ENCODE data around the gene LSMEM2.

Gene LSMEM2

DNA sequence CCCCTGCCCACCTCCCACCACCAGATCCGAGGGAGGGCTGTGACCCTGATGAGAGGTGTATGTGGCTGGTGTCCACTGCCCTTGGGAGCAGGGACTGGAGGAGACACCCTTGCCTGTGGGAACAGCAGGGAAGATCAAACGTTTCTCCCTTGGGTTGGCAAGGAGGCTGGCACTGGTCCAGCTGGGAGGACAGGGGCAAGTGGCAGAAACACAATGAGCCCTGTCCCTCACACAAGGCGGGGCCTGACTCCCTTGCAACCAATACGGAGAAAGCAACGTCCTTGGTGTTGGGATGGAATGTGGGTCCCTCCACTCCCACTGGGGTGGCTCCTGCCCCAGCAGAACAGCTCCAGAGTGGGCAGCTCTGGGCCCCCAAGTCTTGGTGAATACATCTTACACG lies 38.4 kb downstream of the LSMEM2 start:
- Histone ChIP-seq H3K18ac (ENCODE audit: low read length) (no peak overlapping the region), H3K4me3 (ENCODE audit: low read depth, low read length) (no peak overlapping the region), H2BK120ac (ENCODE audit: insufficient read depth, low read length, poor library complexity) (no peak overlapping the region), H3K27me3 (ENCODE audit: insufficient read depth, low read length) (no peaks in the 10 kb centered on the region), H3K9me3 (ENCODE audit: insufficient read depth, low read depth, low read length) (peaks cover 2% of the 10 kb centered on the region), H3K36me3 (ENCODE audit: control insufficient read depth in 1 of 2, insufficient read depth in 2 of 2, low read length in 2 of 2) (peaks cover 29% of the 10 kb centered on the region in 2 experiments), H2BK5ac (ENCODE audit: low read depth, low read length, poor library complexity) (no peak overlapping the region), H3K79me1 (ENCODE audit: low read length) (peaks cover 14% of the 10 kb centered on the region), H3K4me2 (ENCODE audit: low read length) (peak overlapping the region; percentile 40), H4K8ac (ENCODE audit: low read depth, low read length) (no peak overlapping the region), H3K23ac (ENCODE audit: low read length) (no peak overlapping the region), H3K4me1 (ENCODE audit: control insufficient read depth in 1 of 2, insufficient read depth in 2 of 2, low read length in 2 of 2) (peaks cover 32% of the 10 kb centered on the region in 2 experiments), H3K4ac (ENCODE audit: low read depth, low read length) (no peak overlapping the region), H3K9ac (ENCODE audit: low read length) (no peak overlapping the region), H2AK5ac (ENCODE audit: low read length) (no peak overlapping the region), H2BK12ac (ENCODE audit: low read length) (peak overlapping the region; percentile 0), H3K27ac (ENCODE audit: low read depth, low read length) (peak overlapping the region; percentile 62), H4K12ac (ENCODE audit: low read depth, low read length) (no peak overlapping the region), H3K14ac (ENCODE audit: low read length) (no peak overlapping the region), H3K79me2 (ENCODE audit: control insufficient read depth, insufficient read depth, low read length, poor library complexity) (peaks cover 14% of the 10 kb centered on the region), H2AFZ (ENCODE audit: insufficient read depth, low read length, poor library complexity) (no peak overlapping the region), H4K91ac (ENCODE audit: low read depth, low read length) (no peak overlapping the region)
- DNase-seq: no peak
- no CpG with 5 or more reads among the region's 6 CpGs for WGBS (ENCODE audit: extremely low coverage, insufficient coverage, insufficient read length)

- no peak overlapping the region for H2BK12ac ChIP-seq (ENCODE audit: low read length)
- H3K9me3 ChIP-seq (ENCODE audit: insufficient read depth, low read depth, low read length): peaks cover 2% of the 10 kb centered on the region
- H3K14ac ChIP-seq (ENCODE audit: low read length): no peak overlapping the region
- H3K27me3 ChIP-seq (ENCODE audit: insufficient read depth, low read length): no peaks in the 10 kb centered on the region
- peaks cover 16% of the 10 kb centered on the region for H3K79me1 ChIP-seq (ENCODE audit: low read length)
- no CpG with 5 or more reads among the region's 11 CpGs for WGBS (ENCODE audit: extremely low coverage, insufficient coverage, insufficient read length)
- H2AK5ac ChIP-seq (ENCODE audit: low read length): no peak overlapping the region
- no peak overlapping the region for H3K23ac ChIP-seq (ENCODE audit: low read length)
- no peak overlapping the region for H4K12ac ChIP-seq (ENCODE audit: low read depth, low read length)
- no peak overlapping the region for H4K8ac ChIP-seq (ENCODE audit: low read depth, low read length)
- peaks cover 15% of the 10 kb centered on the region for H3K79me2 ChIP-seq (ENCODE audit: control insufficient read depth, insufficient read depth, low read length, poor library complexity)
- no peak overlapping the region for H3K4me2 ChIP-seq (ENCODE audit: low read length)
- H3K9ac ChIP-seq (ENCODE audit: low read length): no peak overlapping the region
- no peak overlapping the region for H2BK120ac ChIP-seq (ENCODE audit: insufficient read depth, low read length, poor library complexity)
- peaks cover 40% of the 10 kb centered on the region in 2 experiments for H3K4me1 ChIP-seq (ENCODE audit: control insufficient read depth in 1 of 2, insufficient read depth in 2 of 2, low read length in 2 of 2)
- DNase-seq: no peak
- H3K18ac ChIP-seq (ENCODE audit: low read length): no peak overlapping the region
- peak overlapping the region; percentile 6 for H3K27ac ChIP-seq (ENCODE audit: low read depth, low read length)
- no peak overlapping the region for H3K4me3 ChIP-seq (ENCODE audit: low read depth, low read length)
- H4K91ac ChIP-seq (ENCODE audit: low read depth, low read length): no peak overlapping the region
- H2AFZ ChIP-seq (ENCODE audit: insufficient read depth, low read length, poor library complexity): no peak overlapping the region
- no peak overlapping the region for H2BK5ac ChIP-seq (ENCODE audit: low read depth, low read length, poor library complexity)
- peaks cover 29% of the 10 kb centered on the region in 2 experiments for H3K36me3 ChIP-seq (ENCODE audit: control insufficient read depth in 1 of 2, insufficient read depth in 2 of 2, low read length in 2 of 2)
- no peak overlapping the region for H3K4ac ChIP-seq (ENCODE audit: low read depth, low read length)
Measured at GRCh38 chr3:50318163-50318562, 39.3 kb downstream of the LSMEM2 start.

DNA sequence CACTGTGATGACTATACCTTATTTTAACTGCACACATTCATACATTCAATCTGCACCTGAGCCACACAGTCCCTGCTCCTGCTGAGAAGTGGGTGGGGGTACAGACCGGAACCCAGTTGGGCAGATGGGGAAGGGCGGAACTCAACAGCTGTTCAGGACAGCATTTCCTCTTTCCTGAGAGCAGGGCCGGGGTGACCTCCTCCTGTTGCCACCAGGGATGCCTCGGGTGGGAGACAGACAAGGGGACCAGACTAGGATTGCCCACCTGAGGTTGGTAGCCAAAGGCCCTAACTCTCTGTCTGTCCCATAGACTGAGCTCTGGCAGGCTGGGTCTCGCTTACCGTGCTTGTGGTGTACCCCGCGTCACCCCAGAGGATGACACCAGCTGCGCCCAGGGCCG lies 39.7 kb downstream of the LSMEM2 start:
- Histone ChIP-seq H3K79me1 (ENCODE audit: low read length) (peaks cover 16% of the 10 kb centered on the region), H3K27me3 (ENCODE audit: insufficient read depth, low read length) (no peaks in the 10 kb centered on the region), H2BK120ac (ENCODE audit: insufficient read depth, low read length, poor library complexity) (no peak overlapping the region), H3K18ac (ENCODE audit: low read length) (no peak overlapping the region), H3K14ac (ENCODE audit: low read length) (no peak overlapping the region), H2AK5ac (ENCODE audit: low read length) (no peak overlapping the region), H3K9me3 (ENCODE audit: insufficient read depth, low read depth, low read length) (peaks cover 2% of the 10 kb centered on the region), H3K4me1 (ENCODE audit: control insufficient read depth in 1 of 2, insufficient read depth in 2 of 2, low read length in 2 of 2) (peaks cover 40 to 42% of the 10 kb centered on the region in 2 experiments), H4K12ac (ENCODE audit: low read depth, low read length) (no peak overlapping the region), H3K27ac (ENCODE audit: low read depth, low read length) (no peak overlapping the region), H4K8ac (ENCODE audit: low read depth, low read length) (no peak overlapping the region), H3K79me2 (ENCODE audit: control insufficient read depth, insufficient read depth, low read length, poor library complexity) (peaks cover 15% of the 10 kb centered on the region), H2BK5ac (ENCODE audit: low read depth, low read length, poor library complexity) (no peak overlapping the region), H3K4ac (ENCODE audit: low read depth, low read length) (no peak overlapping the region), H3K9ac (ENCODE audit: low read length) (no peak overlapping the region), H2BK12ac (ENCODE audit: low read length) (no peak overlapping the region), H3K36me3 (ENCODE audit: control insufficient read depth in 1 of 2, insufficient read depth in 2 of 2, low read length in 2 of 2) (peaks cover 29% of the 10 kb centered on the region in 2 experiments), H3K4me3 (ENCODE audit: low read depth, low read length) (no peak overlapping the region), H2AFZ (ENCODE audit: insufficient read depth, low read length, poor library complexity) (no peak overlapping the region), H4K91ac (ENCODE audit: low read depth, low read length) (no peak overlapping the region), H3K23ac (ENCODE audit: low read length) (no peak overlapping the region), H3K4me2 (ENCODE audit: low read length) (no peak overlapping the region)
- no peak for DNase-seq
- no CpG with 5 or more reads among the region's 10 CpGs for WGBS (ENCODE audit: extremely low coverage, insufficient coverage, insufficient read length)

GRCh38 chr3:50319181-50319893 lies 40.5 kb downstream of the LSMEM2 start:
- Histone ChIP-seq H3K36me3 (ENCODE audit: control insufficient read depth in 1 of 2, insufficient read depth in 2 of 2, low read length in 2 of 2) (peaks cover 32% of the 10 kb centered on the region in 2 experiments), H3K79me1 (ENCODE audit: low read length) (peaks cover 16% of the 10 kb centered on the region), H3K9me3 (ENCODE audit: insufficient read depth, low read depth, low read length) (peaks cover 2% of the 10 kb centered on the region), H3K4ac (ENCODE audit: low read depth, low read length) (no peak overlapping the region), H3K14ac (ENCODE audit: low read length) (no peak overlapping the region), H2BK120ac (ENCODE audit: insufficient read depth, low read length, poor library complexity) (no peak overlapping the region), H2BK5ac (ENCODE audit: low read depth, low read length, poor library complexity) (no peak overlapping the region), H4K8ac (ENCODE audit: low read depth, low read length) (no peak overlapping the region), H3K27ac (ENCODE audit: low read depth, low read length) (no peak overlapping the region), H3K4me1 (ENCODE audit: control insufficient read depth in 1 of 2, insufficient read depth in 2 of 2, low read length in 2 of 2) (peaks cover 40 to 42% of the 10 kb centered on the region in 2 experiments), H2AFZ (ENCODE audit: insufficient read depth, low read length, poor library complexity) (no peak overlapping the region), H4K12ac (ENCODE audit: low read depth, low read length) (no peak overlapping the region), H3K18ac (ENCODE audit: low read length) (no peak overlapping the region), H2AK5ac (ENCODE audit: low read length) (no peak overlapping the region), H3K9ac (ENCODE audit: low read length) (no peak overlapping the region), H3K4me2 (ENCODE audit: low read length) (no peak overlapping the region), H3K23ac (ENCODE audit: low read length) (no peak overlapping the region), H3K4me3 (ENCODE audit: low read depth, low read length) (no peak overlapping the region), H4K91ac (ENCODE audit: low read depth, low read length) (no peak overlapping the region), H3K27me3 (ENCODE audit: insufficient read depth, low read length) (no peaks in the 10 kb centered on the region), H3K79me2 (ENCODE audit: control insufficient read depth, insufficient read depth, low read length, poor library complexity) (peaks cover 15% of the 10 kb centered on the region), H2BK12ac (ENCODE audit: low read length) (no peak overlapping the region)
- WGBS (ENCODE audit: extremely low coverage, insufficient coverage, insufficient read length): no CpG with 5 or more reads among the region's 16 CpGs
- no peak for DNase-seq

All from trophoblast cell (in vitro differentiated cells and primary cell).